ENCODE data around the gene KIRREL3. TPM values are rescaled to one million over a fixed set of nuclear protein-coding genes. Genes with fewer than 3 reads are reported as not detected.
"Not testable (repeated sequence)": the region's sequence is repeated elsewhere in the genome, so short reads cannot be mapped to it uniquely, and the experiment has no call there.

Gene KIRREL3
- total RNA-seq, 3 donors from 2014 or later, result 0.32 to 0.33 TPM; not detected in 1

DNA sequence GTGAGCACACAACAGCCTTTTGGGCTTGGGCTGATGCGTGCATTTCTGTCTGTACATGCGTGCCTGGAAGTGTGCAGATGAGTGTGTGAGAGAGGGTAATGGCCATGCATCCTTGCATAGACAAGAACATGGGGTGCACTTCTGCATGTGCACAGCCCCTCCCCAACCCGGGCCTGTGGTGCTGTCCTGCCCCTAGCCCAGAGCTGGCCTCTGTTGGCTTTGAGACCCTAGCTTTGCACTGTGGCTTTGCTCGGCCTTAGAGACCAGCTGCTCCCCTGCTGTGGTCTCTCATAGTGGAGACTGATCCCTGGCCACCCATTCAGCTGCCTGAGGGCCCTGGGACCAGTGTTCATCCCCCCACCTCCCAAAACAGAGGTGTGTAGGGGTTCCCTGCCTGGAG is 619.7 kb downstream of the KIRREL3 start:
- no peaks in the 10 kb centered on the region for H3K9me3 ChIP-seq
- no peaks in the 10 kb centered on the region for H3K27me3 ChIP-seq
- peaks cover 7 to 15% of the 10 kb centered on the region in 2 donors for H3K4me1 ChIP-seq
- DNase-seq (ENCODE audit: low spot score in 2 of 2), result peak in 1 of 2 donors; percentile 6
- TF ChIP-seq POLR2AphosphoS5 (IDR thresholded peaks at IDR 0.05) (no peak), POLR2A (IDR thresholded peaks at IDR 0.05) (no peak)
- TF ChIP-seq, protein P1, sequence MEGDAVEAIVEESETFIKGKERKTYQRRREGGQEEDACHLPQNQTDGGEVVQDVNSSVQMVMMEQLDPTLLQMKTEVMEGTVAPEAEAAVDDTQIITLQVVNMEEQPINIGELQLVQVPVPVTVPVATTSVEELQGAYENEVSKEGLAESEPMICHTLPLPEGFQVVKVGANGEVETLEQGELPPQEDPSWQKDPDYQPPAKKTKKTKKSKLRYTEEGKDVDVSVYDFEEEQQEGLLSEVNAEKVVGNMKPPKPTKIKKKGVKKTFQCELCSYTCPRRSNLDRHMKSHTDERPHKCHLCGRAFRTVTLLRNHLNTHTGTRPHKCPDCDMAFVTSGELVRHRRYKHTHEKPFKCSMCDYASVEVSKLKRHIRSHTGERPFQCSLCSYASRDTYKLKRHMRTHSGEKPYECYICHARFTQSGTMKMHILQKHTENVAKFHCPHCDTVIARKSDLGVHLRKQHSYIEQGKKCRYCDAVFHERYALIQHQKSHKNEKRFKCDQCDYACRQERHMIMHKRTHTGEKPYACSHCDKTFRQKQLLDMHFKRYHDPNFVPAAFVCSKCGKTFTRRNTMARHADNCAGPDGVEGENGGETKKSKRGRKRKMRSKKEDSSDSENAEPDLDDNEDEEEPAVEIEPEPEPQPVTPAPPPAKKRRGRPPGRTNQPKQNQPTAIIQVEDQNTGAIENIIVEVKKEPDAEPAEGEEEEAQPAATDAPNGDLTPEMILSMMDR (IDR thresholded peaks at IDR 0.05), result no peak
- no peak overlapping the region for H3K27ac ChIP-seq
- intact Hi-C loops (cut with DNase I; ENCODE audit: low total_unique reads), result no loop called here
- no peak overlapping the region for H3K4me3 ChIP-seq
- H3K36me3 ChIP-seq, result no peaks in the 10 kb centered on the region

DNA sequence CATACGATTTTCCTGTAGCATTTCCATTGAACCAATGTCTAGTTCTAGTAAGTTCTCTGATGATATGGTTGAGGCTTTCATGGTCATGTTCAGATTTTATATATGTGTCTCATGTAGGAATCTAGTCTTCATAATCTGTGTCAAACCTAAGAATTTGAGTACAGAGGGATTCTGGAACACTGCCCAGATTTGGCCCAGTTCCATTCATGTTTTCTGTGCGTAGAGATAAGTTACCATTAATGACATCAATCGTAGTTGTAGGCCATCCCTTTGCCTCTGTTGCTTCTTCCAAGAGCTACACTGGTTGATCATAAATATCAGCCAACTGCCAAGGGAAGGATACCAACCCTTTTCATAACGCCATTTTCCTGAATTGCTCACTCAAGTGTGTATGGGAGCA is 621.8 kb downstream of the KIRREL3 start:
- DNase-seq (ENCODE audit: low spot score in 2 of 2), result peak in 1 of 2 donors; percentile 24
- Histone ChIP-seq H3K27me3 (no peaks in the 10 kb centered on the region), H3K36me3 (no peaks in the 10 kb centered on the region), H3K4me1 (peaks cover 4 to 7% of the 10 kb centered on the region in 2 donors), H3K27ac (no peak overlapping the region), H3K4me3 (no peak overlapping the region), H3K9me3 (no peaks in the 10 kb centered on the region)
- intact Hi-C loops (cut with DNase I; ENCODE audit: low total_unique reads), result no loop called here
- TF ChIP-seq, protein P1 (IDR thresholded peaks at IDR 0.05), result no peak
- no peak for TF ChIP-seq POLR2AphosphoS5 (IDR thresholded peaks at IDR 0.05)
- TF ChIP-seq POLR2A (IDR thresholded peaks at IDR 0.05), result no peak

DNA sequence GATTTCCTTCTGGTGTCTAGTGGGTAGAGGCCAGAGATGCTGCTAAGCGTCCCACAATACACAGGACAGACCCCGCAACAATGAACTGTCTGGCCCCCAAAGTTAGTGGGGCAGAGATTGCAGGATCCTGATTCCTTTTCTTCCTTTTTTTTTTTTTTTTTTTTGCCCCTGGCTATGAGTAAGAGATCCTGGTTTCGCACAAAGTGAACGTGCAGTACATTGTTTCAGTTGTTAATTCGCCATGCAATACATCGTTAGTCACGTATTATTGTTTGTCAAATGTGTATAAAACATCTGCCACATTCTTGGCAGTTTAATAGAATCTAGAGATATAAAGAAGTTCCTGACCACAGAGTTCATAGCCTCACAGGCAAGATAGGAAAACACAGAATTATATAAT is 624.8 kb downstream of the KIRREL3 start:
- intact Hi-C loops (cut with DNase I; ENCODE audit: low total_unique reads), result no loop called here
- peak in 1 of 2 donors; percentile 10 for DNase-seq (ENCODE audit: low spot score in 2 of 2)
- Histone ChIP-seq H3K36me3 (no peaks in the 10 kb centered on the region), H3K4me1 (peaks cover 0 to 4% of the 10 kb centered on the region in 2 donors), H3K27me3 (no peaks in the 10 kb centered on the region), H3K27ac (no peak overlapping the region), H3K4me3 (no peak overlapping the region), H3K9me3 (no peaks in the 10 kb centered on the region)
- no peak for TF ChIP-seq POLR2A (IDR thresholded peaks at IDR 0.05)
- no peak for TF ChIP-seq POLR2AphosphoS5 (IDR thresholded peaks at IDR 0.05)
- TF ChIP-seq, protein P1 (IDR thresholded peaks at IDR 0.05), result no peak

DNA sequence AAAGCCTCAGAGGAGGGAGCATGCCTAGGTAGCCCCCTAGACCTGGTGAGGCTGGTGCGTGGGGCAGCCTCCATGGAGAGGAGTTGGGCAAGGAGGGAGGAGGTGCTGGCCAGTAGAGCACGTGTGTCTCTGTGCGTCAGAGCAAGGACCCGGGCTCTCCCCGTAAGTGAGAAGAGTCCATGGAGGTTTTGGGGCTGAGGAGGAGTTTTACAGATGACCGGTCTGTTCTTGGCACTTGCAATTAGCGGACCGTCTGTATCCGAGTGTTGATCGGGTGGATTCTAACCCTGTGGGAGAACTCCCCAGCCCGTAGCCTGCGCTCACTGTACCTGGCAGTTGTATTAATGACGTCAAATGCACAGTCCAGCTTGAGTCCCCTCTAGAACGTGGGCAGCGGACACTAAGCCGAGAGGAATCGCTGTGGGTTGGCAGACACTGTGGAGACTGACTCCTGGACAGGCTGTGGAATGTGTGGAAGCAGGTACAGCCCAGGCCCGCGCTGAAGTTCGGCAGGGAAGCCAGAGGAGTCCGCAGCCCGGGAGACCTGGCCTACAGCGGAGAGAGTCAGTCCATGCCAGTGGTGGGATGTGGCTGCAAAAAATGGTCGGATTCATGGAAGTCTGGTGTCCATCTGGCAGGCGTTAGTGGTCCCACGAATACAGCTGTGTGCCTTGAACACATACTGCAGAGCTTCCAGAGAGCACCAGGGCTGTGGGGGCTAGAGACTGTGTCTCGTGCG is 625.8 kb downstream of the KIRREL3 start:
- intact Hi-C loops (cut with DNase I; ENCODE audit: low total_unique reads); H3K4me1 ChIP-seq; H3K36me3 ChIP-seq; H3K27me3 ChIP-seq; H3K9me3 ChIP-seq: not testable (repeated sequence)
- Histone ChIP-seq H3K4me3 (peak overlapping the region in 1 of 3 donors; percentile 35), H3K27ac (peak overlapping the region in 1 of 2 donors; percentile 52)
- DNase-seq (ENCODE audit: low spot score in 2 of 2), result peak in 1 of 2 donors; percentile 43

GRCh38 chr11:126373389-126374066 is 627.0 kb downstream of the KIRREL3 start:
- DNase-seq (ENCODE audit: low spot score in 2 of 2), result peak in 1 of 2 donors; percentile 52
- H3K4me1 ChIP-seq; intact Hi-C loops (cut with DNase I; ENCODE audit: low total_unique reads); H3K4me3 ChIP-seq; H3K27me3 ChIP-seq; H3K36me3 ChIP-seq; H3K9me3 ChIP-seq: not testable (repeated sequence)
- H3K27ac ChIP-seq, result peak overlapping the region in 1 of 2 donors; percentile 32
